GM13977 (cell line): ENCODE data around the gene PIP.
"Not testable (repeated sequence)": the region's sequence is repeated elsewhere in the genome, so short reads cannot be mapped to it uniquely, and the experiment has no call there.

Source experiments
- DNase-seq: peaks from one replicate; pipeline ENCODE4 v3.0.0; 2012; ENCODE audit warnings: low spot score
- in situ Hi-C: fragments of 300-500 bp; cut with MboI; formaldehyde crosslinking; loops from one replicate; pipeline ENCODE4 v1.12.0; 2022; ENCODE audit warnings: low sequenced_read_pairs, low pct_unique_long_range_greater_than_20kb, mixed read lengths, inconsistent platforms; ENCODE audit not compliant: unreplicated experiment
- TF ChIP-seq, protein P1 (sequence below): IDR thresholded peaks from 2 replicates; pipeline ENCODE4 v1.5.1; 2012; ENCODE audit warnings: mild to moderate bottlenecking, control low read depth; ENCODE audit not compliant: insufficient read depth; ENCODE audit errors: extremely low read depth, missing control alignments

The PIP gene

DNA sequence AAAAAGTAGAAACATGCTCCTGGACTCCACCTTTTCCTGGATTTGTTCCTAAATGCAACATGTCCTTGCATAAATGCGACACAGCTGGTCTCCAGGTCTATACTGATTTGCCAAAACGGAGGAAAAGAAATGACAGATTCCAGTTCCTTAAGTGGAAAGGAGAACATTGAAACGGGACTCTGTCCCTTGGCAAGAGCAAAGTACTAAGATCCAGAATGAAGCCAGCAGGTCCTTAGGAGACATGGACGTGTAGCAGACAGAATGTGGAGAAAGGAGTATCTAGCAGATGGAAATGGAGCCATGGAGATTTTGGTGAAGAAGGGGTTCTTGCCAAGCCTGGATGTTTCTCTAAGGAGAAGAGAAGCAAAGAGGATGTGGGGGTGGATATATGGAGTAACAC, 16.2 kb downstream of the PIP start:
- in situ Hi-C loops, result no loop called here
- DNase-seq, result no peak
- TF ChIP-seq, protein P1, sequence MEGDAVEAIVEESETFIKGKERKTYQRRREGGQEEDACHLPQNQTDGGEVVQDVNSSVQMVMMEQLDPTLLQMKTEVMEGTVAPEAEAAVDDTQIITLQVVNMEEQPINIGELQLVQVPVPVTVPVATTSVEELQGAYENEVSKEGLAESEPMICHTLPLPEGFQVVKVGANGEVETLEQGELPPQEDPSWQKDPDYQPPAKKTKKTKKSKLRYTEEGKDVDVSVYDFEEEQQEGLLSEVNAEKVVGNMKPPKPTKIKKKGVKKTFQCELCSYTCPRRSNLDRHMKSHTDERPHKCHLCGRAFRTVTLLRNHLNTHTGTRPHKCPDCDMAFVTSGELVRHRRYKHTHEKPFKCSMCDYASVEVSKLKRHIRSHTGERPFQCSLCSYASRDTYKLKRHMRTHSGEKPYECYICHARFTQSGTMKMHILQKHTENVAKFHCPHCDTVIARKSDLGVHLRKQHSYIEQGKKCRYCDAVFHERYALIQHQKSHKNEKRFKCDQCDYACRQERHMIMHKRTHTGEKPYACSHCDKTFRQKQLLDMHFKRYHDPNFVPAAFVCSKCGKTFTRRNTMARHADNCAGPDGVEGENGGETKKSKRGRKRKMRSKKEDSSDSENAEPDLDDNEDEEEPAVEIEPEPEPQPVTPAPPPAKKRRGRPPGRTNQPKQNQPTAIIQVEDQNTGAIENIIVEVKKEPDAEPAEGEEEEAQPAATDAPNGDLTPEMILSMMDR, result no peak

DNA sequence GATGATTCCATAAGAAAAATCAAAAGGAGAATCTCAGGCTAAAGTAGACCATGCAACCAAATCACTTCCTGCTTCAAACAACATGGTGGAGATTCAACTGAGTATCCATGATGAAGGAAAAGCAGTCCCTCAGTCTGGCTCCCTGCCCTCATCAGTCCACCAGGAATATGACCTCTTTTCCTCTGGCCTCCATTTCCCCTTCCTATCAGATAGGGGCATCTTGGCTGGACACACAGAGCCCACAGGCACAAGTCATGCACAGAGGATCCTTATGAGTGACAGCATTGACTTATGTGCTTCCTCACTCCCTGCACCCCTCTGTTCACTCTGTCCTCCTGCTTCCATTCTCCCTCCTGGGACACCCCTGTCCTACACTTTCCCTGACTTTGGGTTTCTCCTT, 16.8 kb downstream of the PIP start:
- DNase-seq, result no peak
- in situ Hi-C loops, result no loop called here

DNA sequence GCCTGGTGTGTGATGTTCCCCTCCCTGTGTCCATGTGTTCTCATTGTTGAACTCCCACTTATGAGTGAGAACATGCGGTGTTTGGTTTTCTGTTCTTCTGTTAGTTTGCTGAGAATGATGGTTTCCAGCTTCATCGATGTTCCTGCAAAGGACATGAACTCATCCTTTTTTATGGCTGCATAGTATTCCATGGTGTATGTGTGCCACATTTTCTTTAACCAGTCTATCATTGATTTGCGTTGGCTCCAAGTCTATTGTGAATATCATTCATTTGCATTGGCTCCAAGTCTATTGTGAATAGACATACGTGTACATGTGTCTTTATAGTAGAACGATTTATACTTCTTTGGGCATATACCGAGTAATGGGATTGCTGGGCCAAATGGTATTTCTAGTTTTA, 18.8 kb downstream of the PIP start:
- DNase-seq, in situ Hi-C loops: not testable (repeated sequence)

More for the DNA sequence above, 16.8 kb downstream of the PIP start:
- TF ChIP-seq, protein P1, result no peak

DNA sequence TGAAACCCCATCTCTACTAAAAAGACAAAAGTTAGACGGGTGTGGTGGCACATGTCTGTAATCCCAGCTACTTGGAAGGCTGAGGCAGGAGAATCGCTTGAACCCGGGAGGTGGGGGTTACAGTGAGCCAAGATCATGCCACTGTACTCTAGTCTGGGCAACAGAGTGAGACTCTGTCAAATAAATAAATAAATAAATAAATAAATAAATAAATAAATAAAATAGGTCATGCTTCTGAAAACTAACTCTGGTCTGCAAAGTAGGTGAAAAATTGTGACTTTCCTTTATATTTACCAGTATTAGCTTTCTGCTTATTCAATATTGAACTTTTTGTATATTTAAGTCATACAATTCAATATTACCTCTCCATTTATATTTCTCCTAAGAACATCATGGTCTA, 26.7 kb downstream of the PIP start:
- DNase-seq, in situ Hi-C loops: not testable (repeated sequence)

DNA sequence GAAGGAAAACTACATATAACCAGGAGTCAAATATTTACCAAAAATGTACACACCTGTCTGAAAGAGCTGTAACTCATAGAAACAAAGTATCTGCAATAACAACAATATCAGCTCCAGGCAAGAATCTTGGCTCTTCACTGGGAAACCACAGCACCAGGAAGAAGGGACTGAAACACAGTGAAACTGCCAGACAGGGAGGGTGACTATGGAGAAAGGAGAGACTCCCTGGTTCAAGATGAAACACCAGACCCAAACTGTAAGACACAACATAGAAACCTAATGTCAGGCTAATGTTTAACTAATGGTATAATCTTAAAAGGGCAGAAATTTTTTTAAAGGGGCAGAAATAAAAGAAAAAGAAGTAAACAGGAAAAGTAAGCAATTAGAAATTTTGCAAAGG, 39.8 kb downstream of the PIP start:
- TF ChIP-seq, protein P1, result no peak
- DNase-seq, result no peak
- in situ Hi-C loops, result no loop called here

DNA sequence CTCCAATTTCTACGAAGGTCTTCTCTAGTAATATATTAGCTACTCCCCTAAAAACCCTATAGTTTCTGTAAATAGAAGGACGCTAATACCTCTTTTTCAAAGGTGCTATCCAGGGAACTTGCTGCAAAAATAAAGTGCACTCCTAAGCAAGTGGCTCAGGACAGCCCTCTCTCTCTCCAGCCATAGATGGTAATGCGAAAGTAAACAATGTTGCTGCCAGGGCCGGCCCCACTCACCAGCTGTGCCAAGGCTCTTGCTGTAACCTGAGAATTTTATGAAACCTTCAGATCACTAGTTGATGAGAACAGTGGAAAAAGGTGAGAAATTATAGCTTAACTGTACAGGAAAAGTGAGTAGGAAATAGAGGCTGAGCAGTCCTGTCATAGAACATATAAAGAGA, 40.5 kb downstream of the PIP start:
- DNase-seq, result no peak
- TF ChIP-seq, protein P1, result no peak
- in situ Hi-C loops, result no loop called here

DNA sequence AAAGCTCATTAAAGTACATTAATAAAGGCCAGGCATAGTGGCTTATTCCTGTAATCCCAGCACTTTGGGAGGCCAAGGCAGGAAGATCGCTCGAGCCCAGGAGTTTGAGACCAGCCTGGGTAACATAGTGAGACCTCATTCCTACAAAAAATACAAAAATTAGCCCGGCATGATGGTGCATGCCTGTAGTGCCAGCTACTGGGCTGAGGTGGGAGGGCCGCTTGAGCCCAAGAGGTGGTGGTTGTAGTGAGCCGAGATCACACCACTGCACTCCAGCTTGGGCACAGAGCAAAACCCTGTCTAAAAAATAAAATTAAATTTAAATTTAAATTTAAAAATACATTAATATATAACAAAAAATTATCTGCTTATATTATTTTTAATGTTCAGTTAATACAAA, 44.3 kb downstream of the PIP start:
- no peak for DNase-seq
- in situ Hi-C loops, result no loop called here
- TF ChIP-seq, protein P1, result no peak

DNA sequence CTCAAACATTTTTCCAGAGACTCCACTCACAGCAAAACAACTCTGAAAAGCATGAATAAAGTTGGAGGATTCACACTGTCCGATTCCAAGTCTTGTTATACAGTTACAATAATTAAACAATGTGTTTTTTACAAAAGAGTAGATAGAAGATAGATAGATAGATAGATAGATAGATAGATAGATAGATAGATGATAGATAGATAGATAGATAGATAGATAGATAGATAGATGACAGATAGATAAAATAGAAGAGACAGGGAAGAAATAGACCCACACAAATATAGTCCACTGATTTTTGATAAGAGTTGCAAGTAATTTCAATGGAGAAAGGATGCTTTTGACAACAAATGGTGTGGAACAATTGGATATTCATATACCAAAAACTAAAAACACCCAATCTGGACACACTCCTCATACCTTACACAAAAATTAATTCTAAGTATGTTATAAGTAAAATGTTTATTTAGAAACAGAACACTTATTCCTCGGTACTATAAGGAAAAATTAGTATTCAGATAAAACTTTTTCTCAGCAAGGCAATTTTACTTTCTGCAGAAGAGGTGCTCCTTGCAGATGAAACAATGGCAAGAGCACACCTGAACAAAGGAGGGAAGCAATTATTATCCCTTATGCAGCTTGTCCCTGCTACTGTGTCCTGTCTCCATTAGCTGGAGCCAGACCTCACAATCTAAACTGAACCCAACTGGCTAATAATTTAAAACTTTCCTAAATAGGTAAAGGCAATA, 45.7 kb downstream of the PIP start:
- DNase-seq, result no peak
- in situ Hi-C loops, result no loop called here
- TF ChIP-seq, protein P1, result no peak

DNA sequence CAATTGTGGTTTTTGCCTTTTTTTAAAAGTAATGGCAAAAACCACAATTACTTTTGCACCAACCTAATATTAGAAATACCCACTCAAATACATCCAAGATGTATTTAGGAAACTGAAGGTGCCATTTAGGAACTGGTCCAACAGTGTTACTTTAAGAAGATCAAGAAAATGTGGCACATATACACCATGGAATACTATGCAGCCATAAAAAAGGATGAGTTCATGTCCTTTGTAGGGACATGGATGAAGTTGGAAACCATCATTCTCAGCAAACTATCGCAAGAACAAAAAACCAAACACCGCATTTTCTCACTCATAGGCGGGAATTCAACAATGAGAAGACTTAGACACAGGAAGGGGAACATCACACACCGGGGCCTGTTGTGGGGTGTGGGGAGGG, 48.9 kb downstream of the PIP start:
- in situ Hi-C loops, DNase-seq: not testable (repeated sequence)
